Caco-2 (cell line): ENCODE results near the gene DYRK1B. TPM values are rescaled to one million over a fixed set of nuclear protein-coding genes. Genes with fewer than 3 reads are reported as not detected.

ENCODE experiments used
- BruUV-seq: library from RNA; stranded (reverse); fragments of 400-500 nt; replicated peaks from 2 replicates; lab custom pipeline; 2021; lab: Mats Ljungman, UMichigan
- CTCF ChIA-PET: fragments of 300-600 bp; sonication (Branson Sonifier 250); formaldehyde crosslinking; loops from one replicate; lab custom pipeline; 2022; ENCODE audit warnings: antibody characterized with exemption; lab: Charles Lee
- POLR2A ChIA-PET: fragments of 300-600 bp; sonication (Branson Sonifier 250); formaldehyde crosslinking; loops from one replicate; lab custom pipeline; 2022; ENCODE audit warnings: antibody characterized with exemption; lab: Charles Lee
- DNase-seq, 2 experiments: peaks; one replicate each; pipeline versions ENCODE4 v3.0.0 to v3.0.0-alpha.2; 2020 to 2022
- H3K27me3 ChIP-seq: replicated peaks from 2 replicates; pipeline ENCODE4 v1.6.0; 2011; ENCODE audit warnings: low read length; ENCODE audit not compliant: control insufficient read depth, insufficient read depth
- H3K36me3 ChIP-seq: 2 replicates; pipeline ENCODE4 v1.5.1; 2011; ENCODE audit warnings: low read length; ENCODE audit not compliant: control insufficient read depth, insufficient read depth
- H3K4me1 ChIP-seq: fragments of 250-450 bp; sonication (Bioruptor Pico); 2 replicates; pipeline ENCODE4 v1.5.1; 2020; ENCODE audit warnings: mild to moderate bottlenecking
- H3K4me3 ChIP-seq: 2 replicates; pipeline ENCODE4 v1.5.1; 2011; ENCODE audit warnings: low read depth, mild to moderate bottlenecking, control low read depth, low read length
- H3K9me3 ChIP-seq: fragments of 250-450 bp; sonication (Bioruptor Pico); 2 replicates; pipeline ENCODE4 v1.5.1; 2020; ENCODE audit warnings: mild to moderate bottlenecking, moderate library complexity
- H3K27ac Mint-ChIP-seq: one replicate; pipeline ENCODE4 v1.8.0; 2022; ENCODE audit warnings: mixed read lengths; ENCODE audit not compliant: unreplicated experiment
- H3K27me3 Mint-ChIP-seq: one replicate; pipeline ENCODE4 v1.8.0; 2022; ENCODE audit warnings: mixed read lengths; ENCODE audit not compliant: insufficient read depth, unreplicated experiment
- H3K36me3 Mint-ChIP-seq: one replicate; pipeline ENCODE4 v1.8.0; 2022; ENCODE audit warnings: mild to moderate bottlenecking, mixed read lengths; ENCODE audit not compliant: insufficient read depth, unreplicated experiment
- H3K4me1 Mint-ChIP-seq: one replicate; pipeline ENCODE4 v1.8.0; 2022; ENCODE audit warnings: low read depth, mixed read lengths; ENCODE audit not compliant: unreplicated experiment
- H3K4me3 Mint-ChIP-seq: one replicate; pipeline ENCODE4 v1.8.0; 2022; ENCODE audit warnings: mild to moderate bottlenecking, moderate library complexity, mixed read lengths; ENCODE audit not compliant: unreplicated experiment
- H3K9me3 Mint-ChIP-seq: one replicate; pipeline ENCODE4 v1.8.0; 2022; ENCODE audit warnings: mixed read lengths; ENCODE audit not compliant: unreplicated experiment
- CTCF ChIP-seq, 2 experiments: fragments of 200-600 bp in 1 of 2; IDR thresholded peaks; 1 replicate in 1 of 2; 2 replicates in 1 of 2; pipeline versions ENCODE4 v1.5.1 to v1.8.0; 2011 to 2022; ENCODE audit warnings: antibody characterized with exemption in 1 of 2, control low read depth in 1 of 2, inconsistent platforms in 1 of 2, low read depth in 1 of 2, low read length in 1 of 2, mild to moderate bottlenecking in 1 of 2, moderate library complexity in 1 of 2; ENCODE audit not compliant: insufficient read depth in 1 of 2, severe bottlenecking in 1 of 2, unreplicated experiment in 1 of 2
- intact Hi-C: fragments of 100-400 bp; cut with micrococcal nuclease; formaldehyde crosslinking; loops from one replicate; pipeline ENCODE4 v1.10.0; 2022; ENCODE audit not compliant: unreplicated experiment
- total RNA-seq: library from RNA; stranded (reverse); gene quantifications from 2 replicates; pipeline ENCODE4 v1.2.3, GENCODE V29; 2022

The DYRK1B gene
- total RNA-seq, 1 experiment from 2014 or later = 5.4 TPM

DNA sequence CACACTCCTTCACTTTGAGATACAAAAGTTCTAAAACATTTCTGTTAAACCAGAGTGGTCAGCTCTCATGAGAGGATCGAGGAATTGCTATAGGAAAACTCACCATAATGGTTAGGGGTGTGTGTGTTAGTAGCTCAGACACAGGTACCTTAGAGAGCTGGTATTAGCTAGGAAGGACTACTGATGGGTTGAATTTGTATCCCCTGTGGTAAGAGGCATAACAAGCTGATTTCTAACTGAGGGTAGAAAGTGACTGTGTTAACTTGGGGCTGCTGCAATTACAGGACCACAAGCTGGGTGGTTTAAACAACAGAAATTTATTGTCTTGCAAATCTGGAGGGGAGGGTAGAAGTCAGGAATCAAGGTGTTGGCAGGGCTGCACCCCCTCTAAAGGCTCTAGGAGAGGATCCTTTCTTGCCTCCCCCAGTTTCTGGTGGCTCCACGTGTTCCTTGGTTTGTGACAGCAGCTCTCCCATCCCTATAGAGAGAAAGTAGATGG, 37.9 kb downstream of the DYRK1B start:
- Histone ChIP-seq H3K9me3 (no peaks in the 10 kb centered on the region), H3K27me3 (no peaks in the 10 kb centered on the region), H3K4me1 (no peaks in the 10 kb centered on the region), H3K36me3 (no peaks in the 10 kb centered on the region), H3K4me3 (no peak overlapping the region)
- TF ChIP-seq CTCF (IDR thresholded peaks at IDR 0.05; ENCODE audit: insufficient read depth in 1 of 2, low read depth in 1 of 2, low read length in 1 of 2, severe bottlenecking in 1 of 2, unreplicated experiment in 1 of 2) = no peak
- no TSS peak for BruUV-seq
- DNase-seq = no peak
- no peak overlapping the region for H3K27ac Mint-ChIP-seq
- ChIA-PET CTCF (no interaction called here), POLR2A (no interaction called here)
- H3K4me3 Mint-ChIP-seq = no peak overlapping the region
- H3K36me3 Mint-ChIP-seq = no peaks in the 10 kb centered on the region
- H3K27me3 Mint-ChIP-seq = peaks cover 26% of the 10 kb centered on the region
- no peaks in the 10 kb centered on the region for H3K9me3 Mint-ChIP-seq
- intact Hi-C loops = no loop called here
- no peaks in the 10 kb centered on the region for H3K4me1 Mint-ChIP-seq

GRCh38 chr19:39795001-39795400, 39.0 kb downstream of the DYRK1B start:
- Histone ChIP-seq H3K4me3 (no peak overlapping the region), H3K27me3 (no peaks in the 10 kb centered on the region), H3K9me3 (no peaks in the 10 kb centered on the region), H3K36me3 (no peaks in the 10 kb centered on the region), H3K4me1 (no peaks in the 10 kb centered on the region)
- BruUV-seq = no TSS peak
- no peak for TF ChIP-seq CTCF (IDR thresholded peaks at IDR 0.05; ENCODE audit: insufficient read depth in 1 of 2, low read depth in 1 of 2, low read length in 1 of 2, severe bottlenecking in 1 of 2, unreplicated experiment in 1 of 2)
- H3K27ac Mint-ChIP-seq = no peak overlapping the region
- H3K4me1 Mint-ChIP-seq = no peaks in the 10 kb centered on the region
- ChIA-PET CTCF (no interaction called here), POLR2A (no interaction called here)
- H3K36me3 Mint-ChIP-seq = no peaks in the 10 kb centered on the region
- H3K27me3 Mint-ChIP-seq = peaks cover 26% of the 10 kb centered on the region
- H3K4me3 Mint-ChIP-seq = no peak overlapping the region
- intact Hi-C loops = no loop called here
- no peaks in the 10 kb centered on the region for H3K9me3 Mint-ChIP-seq
- no peak for DNase-seq

DNA sequence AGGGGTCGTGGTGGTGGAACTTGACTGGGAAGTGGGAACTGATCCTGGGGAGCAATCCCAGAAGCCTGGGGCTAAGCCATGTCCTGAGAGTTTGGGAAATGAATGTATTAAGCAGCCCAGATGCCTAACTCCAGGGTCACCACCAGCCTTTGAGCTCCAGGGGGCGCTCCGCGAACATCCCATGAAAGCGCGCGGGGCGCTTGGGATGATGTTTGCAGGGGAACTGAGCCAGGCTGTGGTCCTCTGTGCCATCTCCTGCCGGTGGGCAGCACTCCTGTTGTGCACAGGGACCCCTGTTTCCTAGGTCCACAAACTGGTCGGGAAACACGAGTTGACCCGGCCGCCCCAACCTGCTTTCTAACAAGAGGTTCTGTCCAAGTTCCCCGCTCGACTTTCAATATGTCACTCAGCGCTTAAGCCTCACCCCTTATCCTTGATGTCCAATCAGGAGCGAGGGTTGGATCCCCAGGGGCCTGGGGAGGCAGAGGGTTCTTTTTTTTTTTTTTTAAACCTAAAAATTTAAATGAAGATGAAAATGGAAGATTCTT, 40.9 kb downstream of the DYRK1B start:
- no peak overlapping the region for H3K27ac Mint-ChIP-seq

More for the DNA sequence above, 40.9 kb downstream of the DYRK1B start:
- Mint-ChIP-seq H3K36me3 (no peaks in the 10 kb centered on the region), H3K4me1 (no peaks in the 10 kb centered on the region), H3K27me3 (peaks cover 23% of the 10 kb centered on the region), H3K9me3 (peaks cover 7% of the 10 kb centered on the region), H3K4me3 (peak overlapping the region; percentile 35)
- BruUV-seq = no TSS peak
- POLR2A ChIA-PET = no interaction called here
- intact Hi-C loops = loop anchor here (1.0 kb wide), 2 partner anchors 51 to 178 kb away; partner anchors contain the start of gene PSMC4
- peak; percentile 57 to 77 for DNase-seq
- Histone ChIP-seq H3K36me3 (no peaks in the 10 kb centered on the region), H3K4me3 (peak overlapping the region; percentile 23), H3K9me3 (peaks cover 7% of the 10 kb centered on the region), H3K4me1 (no peaks in the 10 kb centered on the region), H3K27me3 (no peaks in the 10 kb centered on the region)
- TF ChIP-seq CTCF (IDR thresholded peaks at IDR 0.05; ENCODE audit: insufficient read depth in 1 of 2, low read depth in 1 of 2, low read length in 1 of 2, severe bottlenecking in 1 of 2, unreplicated experiment in 1 of 2) = peak; percentile 85 to 90
- CTCF ChIA-PET = interaction anchor here (0.6 to 1.8 kb wide), 10 partner anchors 11 to 477 kb away, joined by 3 to 24 read pairs (median 4); partner anchors contain the start of genes FBL and PSMC4
